DMS114 treated with DMSO at 0.1 percent for 48 hours (cell line): ENCODE measurements around the gene CARM1.
"Not testable (repeated sequence)": the region's sequence is repeated elsewhere in the genome, so short reads cannot be mapped to it uniquely, and the experiment has no call there.

Source experiments
- DNase-seq: peaks from one replicate; lab custom pipeline; 2025; ENCODE audit not compliant: unreplicated experiment; lab: John Stamatoyannopoulos, UW

CARM1 gene

DNA sequence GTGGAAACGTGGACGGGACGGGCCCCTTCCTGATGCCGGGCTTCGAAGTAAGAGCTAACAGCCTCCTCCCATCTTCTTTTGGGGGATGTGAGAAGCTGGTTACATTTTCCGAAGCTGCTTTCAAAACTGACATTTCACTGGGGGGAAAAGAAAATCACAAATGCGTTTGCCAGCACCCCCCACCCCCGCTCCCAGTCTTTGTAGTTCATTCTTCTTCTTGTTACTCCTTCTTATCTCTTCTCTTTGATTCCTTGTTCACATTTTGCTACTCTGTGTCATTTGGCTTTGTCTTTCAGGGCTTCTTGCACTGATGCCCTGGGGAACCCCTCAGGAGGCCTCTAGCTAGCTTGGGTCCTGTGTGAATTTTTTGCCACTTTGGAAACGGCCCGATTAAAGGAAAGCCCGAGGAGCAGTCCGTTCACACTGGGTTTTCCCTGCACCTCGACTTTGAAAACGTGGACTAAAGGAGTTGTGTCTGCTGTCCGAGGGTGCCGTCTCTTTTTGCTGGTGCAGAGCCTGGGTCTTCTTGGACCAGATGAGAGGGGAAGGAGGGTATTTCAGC, 1.3 kb downstream of the CARM1 start:
- no peak for DNase-seq

DNA sequence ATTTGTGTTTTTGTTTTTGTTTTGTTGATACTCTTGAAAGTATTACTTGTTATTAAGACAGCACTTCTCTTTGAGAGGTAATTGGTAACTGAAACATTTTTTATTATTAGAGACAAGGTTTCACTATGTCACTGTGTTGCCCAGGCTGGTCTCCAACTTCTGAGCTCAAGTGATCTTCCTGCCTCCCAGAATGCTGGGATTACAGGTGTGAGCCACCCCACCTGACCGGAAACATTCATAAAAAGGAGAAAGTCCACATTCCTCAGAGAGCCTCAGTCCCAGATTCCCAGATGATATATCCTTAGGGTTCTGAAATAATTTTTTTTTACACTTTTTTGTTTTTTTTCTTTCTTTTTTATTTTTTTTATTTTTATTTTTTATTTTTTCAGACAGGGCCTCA, 2.7 kb downstream of the CARM1 start:
- DNase-seq, result no peak

DNA sequence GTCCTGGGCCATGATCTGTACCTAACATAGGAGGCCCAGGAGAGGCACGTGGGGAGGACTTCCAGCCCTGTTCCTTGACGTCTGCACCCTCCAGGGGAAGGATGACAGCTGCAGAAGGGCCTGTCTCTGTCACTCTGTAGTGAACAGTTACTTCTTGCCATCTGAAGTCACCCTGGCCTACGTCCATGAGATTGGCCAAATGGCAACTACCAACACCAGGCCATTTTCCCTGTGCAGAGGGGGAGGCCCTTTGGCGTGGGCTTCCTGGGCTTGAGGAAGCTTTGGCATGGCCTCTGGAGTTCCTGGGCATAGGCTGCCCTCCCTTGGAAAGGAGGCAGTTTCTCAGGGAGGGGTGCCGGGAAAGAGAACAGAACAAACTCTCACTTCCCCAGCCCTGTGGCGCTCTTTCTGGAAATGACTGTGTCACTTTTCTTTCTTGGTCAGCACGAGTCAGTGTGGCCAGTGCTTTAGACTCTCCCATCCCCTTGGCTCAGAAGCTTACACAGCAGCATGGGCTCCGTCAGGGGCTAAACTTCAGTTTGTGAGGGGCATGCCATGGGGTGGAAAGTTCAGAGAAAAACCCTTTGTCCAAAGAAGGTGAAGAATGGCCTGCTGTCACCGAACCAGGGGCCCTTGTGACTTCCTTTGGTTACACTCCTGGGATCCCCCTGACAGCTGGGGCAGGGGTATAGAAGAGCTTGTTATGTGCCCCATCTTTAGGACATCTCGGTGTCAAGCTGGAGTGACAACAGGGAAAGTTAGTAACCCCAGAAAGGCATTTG, 5.3 kb downstream of the CARM1 start:
- DNase-seq, result no peak

DNA sequence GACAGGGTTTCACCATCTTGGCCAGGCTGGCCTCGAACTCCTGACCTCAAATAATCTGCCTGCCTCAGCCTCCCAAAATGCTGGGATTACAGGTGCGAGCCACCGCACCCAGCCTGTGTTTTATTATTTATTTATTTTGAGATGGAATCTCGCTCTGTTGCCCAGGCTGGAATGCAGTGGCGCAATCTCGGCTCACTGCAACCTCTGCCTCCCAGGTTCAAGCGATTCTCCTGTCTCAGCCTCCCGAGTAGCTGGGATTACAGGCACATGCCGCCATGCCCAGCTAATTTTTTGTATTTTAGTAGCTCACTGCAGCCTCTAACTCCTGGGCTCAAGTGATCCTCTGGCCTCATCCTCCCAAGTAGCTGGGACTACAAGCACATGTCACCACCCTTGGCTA, 6.3 kb downstream of the CARM1 start:
- DNase-seq, result not testable (repeated sequence)

DNA sequence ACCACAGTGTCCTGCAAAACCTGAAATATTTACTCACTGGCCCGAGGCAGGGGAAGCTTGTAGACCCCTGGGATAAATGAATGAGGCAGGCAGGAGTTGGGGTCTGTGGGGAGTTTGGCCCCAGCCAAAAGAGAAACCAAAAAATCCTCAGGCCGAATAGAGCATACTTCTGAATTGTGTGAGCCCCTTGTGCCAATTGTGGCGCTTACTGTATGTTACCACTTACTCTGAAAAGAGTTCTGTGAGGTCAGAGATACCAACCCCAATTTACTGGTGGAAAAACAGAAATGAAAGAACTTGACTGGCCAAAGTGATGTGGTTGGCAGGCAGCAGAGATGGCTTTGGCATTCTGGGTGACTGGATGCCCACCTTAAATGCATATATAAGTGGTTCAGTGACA, 6.9 kb downstream of the CARM1 start:
- DNase-seq, result no peak

GRCh38 chr19:10881403-10882107, 10.2 kb downstream of the CARM1 start:
- DNase-seq, result no peak

GRCh38 chr19:10882108-10882457, 10.7 kb downstream of the CARM1 start:
- no peak for DNase-seq

DNA sequence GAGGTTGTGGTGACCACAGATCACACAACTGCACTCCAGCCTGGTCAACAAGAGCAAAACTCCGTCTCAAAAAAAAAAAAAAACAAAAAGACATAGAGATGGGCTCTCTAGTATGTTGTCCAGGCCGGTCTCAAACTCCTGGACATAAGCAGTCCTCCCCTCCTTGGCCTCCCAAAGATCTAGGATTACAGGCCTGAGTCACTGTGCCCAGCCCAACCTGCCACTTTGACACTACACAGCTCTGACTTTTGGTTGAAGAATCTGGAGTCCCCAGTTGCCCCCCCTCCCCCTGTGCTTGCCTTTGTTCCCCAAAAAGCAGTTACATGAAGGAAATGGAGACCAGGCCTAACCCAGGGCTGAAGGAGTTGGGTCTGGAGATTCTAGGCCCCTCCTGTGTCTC, 12.9 kb downstream of the CARM1 start:
- DNase-seq, result no peak

GRCh38 chr19:10885201-10886169, 14.1 kb downstream of the CARM1 start:
- DNase-seq, result no peak

DNA sequence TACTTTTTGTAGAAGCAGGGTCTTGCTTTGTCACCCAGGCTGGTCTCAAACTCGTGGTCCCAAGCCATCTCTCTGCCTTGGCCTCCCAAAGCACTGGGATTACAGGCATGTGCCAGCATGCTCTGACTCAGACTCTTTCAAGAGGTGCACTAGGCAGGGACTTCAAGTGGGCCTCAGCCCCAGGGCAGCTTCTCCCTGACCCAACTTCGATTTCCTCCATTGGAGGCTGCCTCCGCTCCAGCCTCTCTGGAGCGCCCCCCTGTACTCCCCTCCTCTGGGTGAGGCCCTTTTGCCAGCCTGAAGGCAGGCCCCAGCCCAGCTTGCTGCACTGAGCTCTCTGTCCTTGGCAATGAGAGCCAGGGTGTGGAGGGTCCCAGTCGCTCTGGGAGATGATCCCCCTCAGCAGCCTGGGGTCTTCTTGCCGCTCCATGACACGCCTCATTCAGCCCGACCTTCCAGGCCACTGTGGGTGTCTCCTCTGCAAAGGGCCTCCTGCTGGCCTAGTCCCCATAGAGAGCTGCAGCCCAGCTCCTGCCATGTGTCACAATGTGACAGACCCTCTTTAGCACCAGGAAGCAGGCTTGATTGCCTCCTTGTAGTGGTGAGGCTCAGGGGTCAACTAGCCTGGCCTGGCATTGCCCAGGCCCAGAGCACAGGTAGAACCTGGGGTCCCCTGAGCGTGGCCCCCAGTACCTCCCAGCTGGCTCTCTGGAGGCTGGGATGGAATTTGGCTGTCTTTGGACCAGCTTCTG, 16.4 kb downstream of the CARM1 start:
- no peak for DNase-seq

- no peak for DNase-seq
Measured at GRCh38 chr19:10888421-10888866, 17.1 kb downstream of the CARM1 start.

GRCh38 chr19:10889880-10890279, 18.5 kb downstream of the CARM1 start:
- no peak for DNase-seq

DNA sequence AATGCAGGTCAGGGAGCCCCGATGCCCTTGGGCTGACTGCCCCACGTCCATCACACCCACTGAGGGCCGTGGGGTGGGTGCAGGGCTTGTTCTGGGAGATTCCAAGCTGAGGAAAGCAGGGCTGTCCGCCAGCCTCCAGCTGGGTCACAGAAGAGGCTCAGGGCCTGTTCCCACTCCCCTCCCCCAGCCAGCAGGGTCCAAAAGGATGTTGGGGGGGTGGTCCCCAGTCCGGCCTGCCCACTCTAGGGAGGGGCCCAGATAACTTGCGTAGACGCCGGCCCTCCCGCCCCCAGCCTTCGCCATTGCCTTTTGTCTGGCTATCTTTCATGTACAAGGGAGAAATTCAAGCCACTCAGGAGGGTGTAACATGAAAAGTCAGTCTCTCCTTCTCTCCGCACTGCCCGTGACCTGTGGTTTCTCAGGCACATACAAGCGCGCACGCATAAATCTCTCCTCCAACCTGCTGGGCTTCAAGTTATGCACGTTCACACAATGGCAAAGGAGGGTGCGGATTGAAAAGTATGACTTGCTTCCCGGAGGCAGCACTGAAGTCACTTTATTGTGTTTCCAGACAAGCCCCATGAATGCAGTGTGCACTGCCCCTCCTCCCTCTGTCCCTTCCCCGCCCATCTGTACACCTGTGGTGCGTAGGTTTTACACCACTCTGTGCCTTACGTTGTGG, 20.2 kb downstream of the CARM1 start:
- DNase-seq, result no peak

DNA sequence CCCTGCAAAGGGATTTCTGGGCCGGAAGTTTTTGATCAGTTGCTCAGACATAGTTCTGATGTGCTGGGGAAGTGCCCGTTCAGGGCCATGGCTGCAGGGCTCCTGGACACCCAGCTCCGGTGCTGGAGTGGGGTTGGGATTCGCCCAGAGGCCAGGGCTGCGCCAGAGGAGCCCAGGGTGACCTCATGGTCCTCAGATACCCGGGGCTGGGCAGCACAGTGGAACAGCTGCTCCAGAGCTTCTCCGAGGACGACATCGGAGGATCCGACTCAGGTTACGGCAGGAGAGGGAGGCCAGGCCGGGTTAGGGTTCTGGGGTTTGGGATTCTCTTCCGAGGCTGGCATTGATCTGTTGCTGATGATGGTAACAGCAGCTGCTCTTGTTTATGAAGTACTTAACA, 20.9 kb downstream of the CARM1 start:
- DNase-seq, result no peak

- DNase-seq, result no peak
Measured at GRCh38 chr19:10894911-10895213, 23.5 kb downstream of the CARM1 start.

- DNase-seq, result no peak
Measured at GRCh38 chr19:10895363-10895762, 24.0 kb downstream of the CARM1 start.

DNA sequence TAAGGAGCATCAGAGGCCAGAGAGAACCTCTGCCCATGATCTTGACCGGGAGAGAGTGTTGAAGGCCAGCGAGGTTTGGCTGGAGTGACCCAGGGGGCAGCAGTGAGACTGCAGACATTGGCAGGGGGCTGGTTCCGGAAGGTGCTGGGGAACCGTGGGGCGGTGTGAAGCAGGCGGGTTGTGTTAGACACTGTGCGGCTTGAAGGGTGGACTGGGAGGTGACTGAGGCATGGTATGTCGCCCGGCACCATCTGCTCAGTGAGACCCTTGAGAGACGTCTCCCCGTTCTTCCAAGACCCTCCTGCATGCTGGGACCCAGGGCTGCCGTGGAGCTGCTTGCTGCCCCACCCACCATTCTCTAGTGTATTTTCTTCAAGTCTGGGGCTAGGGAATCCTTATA, 24.6 kb downstream of the CARM1 start:
- no peak for DNase-seq

- DNase-seq, result no peak
Measured at GRCh38 chr19:10896851-10897526, 25.6 kb downstream of the CARM1 start.

DNA sequence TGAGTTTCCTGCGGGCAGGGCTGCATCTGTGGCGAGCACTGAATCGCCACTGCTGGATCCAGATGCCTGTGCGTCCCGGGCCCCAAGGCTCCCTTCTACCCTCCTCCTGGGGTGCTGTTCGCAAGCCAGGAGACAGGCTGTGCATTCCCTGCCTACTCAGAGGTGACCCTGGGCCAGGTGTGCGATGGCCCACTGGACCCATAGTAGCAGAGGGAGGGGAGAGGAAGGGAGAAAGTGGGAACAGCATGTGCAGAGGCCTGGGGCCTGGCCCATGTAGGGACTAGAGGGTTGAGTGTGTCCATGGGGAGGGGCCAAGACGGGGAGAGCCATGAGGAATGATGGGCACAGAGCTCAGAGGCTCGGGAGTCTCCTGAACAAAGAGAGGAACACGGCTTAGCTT, 27.3 kb downstream of the CARM1 start:
- DNase-seq, result no peak
